ENCODE measurements around the gene FGD5. TPM values are rescaled to one million over a fixed set of nuclear protein-coding genes. Genes with fewer than 3 reads are reported as not detected.
"Not testable (repeated sequence)": the region's sequence is repeated elsewhere in the genome, so short reads cannot be mapped to it uniquely, and the experiment has no call there.

The FGD5 gene
- total and polyA plus RNA-seq, 4 donors = 12.0 to 21.9 (median 13.2) TPM

GRCh38 chr3:14804835-14805780 lies 13.7 kb upstream of the FGD5 start:
- no peak for DNase-seq (ENCODE audit: low read depth in 4 of 6, low spot score in 6 of 6)

GRCh38 chr3:14805961-14806537 lies 12.7 kb upstream of the FGD5 start:
- DNase-seq (ENCODE audit: low read depth in 4 of 6, low spot score in 6 of 6) = no peak
- H3K9me3 ChIP-seq (ENCODE audit: control insufficient read depth, insufficient read depth, low read length) = no peaks in the 10 kb centered on the region
- WGBS (ENCODE audit: insufficient coverage) = 58% methylated on average over 3 of the region's 4 CpGs
- H3K27ac ChIP-seq (ENCODE audit: low read depth, low read length) = no peak overlapping the region
- H3K4me3 ChIP-seq (ENCODE audit: low read depth, low read length) = no peak overlapping the region
- H3K36me3 ChIP-seq (ENCODE audit: control insufficient read depth, insufficient read depth, low read length) = no peaks in the 10 kb centered on the region
- peaks cover 28% of the 10 kb centered on the region for H3K4me1 ChIP-seq (ENCODE audit: control insufficient read depth, insufficient read depth, low read length)
- peaks cover 19% of the 10 kb centered on the region for H3K27me3 ChIP-seq (ENCODE audit: control insufficient read depth, insufficient read depth, low read length)

More at GRCh38 chr3:14804835-14805780, 13.7 kb upstream of the FGD5 start:
- no peak overlapping the region for H3K27ac ChIP-seq (ENCODE audit: low read depth, low read length)
- no peaks in the 10 kb centered on the region for H3K9me3 ChIP-seq (ENCODE audit: control insufficient read depth, insufficient read depth, low read length)
- H3K36me3 ChIP-seq (ENCODE audit: control insufficient read depth, insufficient read depth, low read length) = no peaks in the 10 kb centered on the region
- peaks cover 22% of the 10 kb centered on the region for H3K4me1 ChIP-seq (ENCODE audit: control insufficient read depth, insufficient read depth, low read length)
- no peak overlapping the region for H3K4me3 ChIP-seq (ENCODE audit: low read depth, low read length)
- peaks cover 14% of the 10 kb centered on the region for H3K27me3 ChIP-seq (ENCODE audit: control insufficient read depth, insufficient read depth, low read length)
- WGBS (ENCODE audit: insufficient coverage) = 75% methylated on average over 5 of the region's 7 CpGs

- Histone ChIP-seq H3K9me3 (ENCODE audit: control insufficient read depth, insufficient read depth, low read length) (no peaks in the 10 kb centered on the region), H3K4me1 (ENCODE audit: control insufficient read depth, insufficient read depth, low read length) (peaks cover 32% of the 10 kb centered on the region), H3K4me3 (ENCODE audit: low read depth, low read length) (no peak overlapping the region), H3K27me3 (ENCODE audit: control insufficient read depth, insufficient read depth, low read length) (peaks cover 25% of the 10 kb centered on the region), H3K36me3 (ENCODE audit: control insufficient read depth, insufficient read depth, low read length) (no peaks in the 10 kb centered on the region), H3K27ac (ENCODE audit: low read depth, low read length) (no peak overlapping the region)
- DNase-seq (ENCODE audit: low read depth in 4 of 6, low spot score in 6 of 6) = no peak
- 72% methylated on average over 8 of the region's 8 CpGs for WGBS (ENCODE audit: insufficient coverage)
These were observed 12.0 kb upstream of the FGD5 start for GRCh38 chr3:14806641-14807263.

- H3K27ac ChIP-seq (ENCODE audit: low read depth, low read length) = no peak overlapping the region
- no peak for DNase-seq (ENCODE audit: low read depth in 4 of 6, low spot score in 6 of 6)
- H3K4me1 ChIP-seq (ENCODE audit: control insufficient read depth, insufficient read depth, low read length) = peaks cover 28% of the 10 kb centered on the region
- no peak overlapping the region for H3K4me3 ChIP-seq (ENCODE audit: low read depth, low read length)
- no peaks in the 10 kb centered on the region for H3K36me3 ChIP-seq (ENCODE audit: control insufficient read depth, insufficient read depth, low read length)
- no peaks in the 10 kb centered on the region for H3K9me3 ChIP-seq (ENCODE audit: control insufficient read depth, insufficient read depth, low read length)
- H3K27me3 ChIP-seq (ENCODE audit: control insufficient read depth, insufficient read depth, low read length) = peaks cover 32% of the 10 kb centered on the region
These were observed 10.7 kb upstream of the FGD5 start for GRCh38 chr3:14808025-14808424.

DNA sequence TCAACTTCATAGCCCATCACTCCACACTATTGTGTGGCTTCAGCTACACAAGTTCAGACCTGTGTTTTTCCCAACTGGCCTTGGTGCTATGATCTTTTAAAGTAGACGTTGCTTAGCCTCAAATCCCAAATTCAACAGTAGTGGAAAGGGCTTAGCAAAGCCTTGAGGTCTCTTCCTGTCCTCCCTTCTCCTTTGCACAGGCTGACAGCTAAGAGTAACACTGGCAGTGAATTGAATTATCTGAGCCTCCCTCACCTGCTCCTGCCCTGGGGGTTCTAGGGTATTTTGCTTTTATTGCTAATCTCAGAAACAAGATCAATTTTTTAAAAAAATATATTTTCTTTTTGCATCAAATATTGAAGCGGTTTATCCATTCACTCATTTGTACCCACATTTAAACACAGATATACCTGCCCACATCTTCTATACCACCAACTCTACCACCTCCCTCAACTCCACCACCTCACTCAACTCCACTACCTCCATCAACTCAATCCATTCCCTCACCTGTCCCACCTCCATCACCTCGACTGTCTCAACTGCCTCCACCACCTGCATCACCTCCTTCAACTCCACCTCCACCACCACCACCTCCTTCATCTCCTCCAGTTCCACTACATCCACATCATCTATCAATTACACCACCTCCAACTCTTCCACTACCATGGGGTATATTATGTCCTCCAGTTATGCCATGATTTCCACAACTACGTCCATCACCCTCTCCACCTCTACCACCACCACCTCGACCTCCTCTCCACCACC lies 10.1 kb upstream of the FGD5 start:
- peaks cover 27% of the 10 kb centered on the region for H3K4me1 ChIP-seq (ENCODE audit: control insufficient read depth, insufficient read depth, low read length)
- no peak overlapping the region for H3K27ac ChIP-seq (ENCODE audit: low read depth, low read length)
- whole genome bisulfite sequencing (ENCODE audit: insufficient coverage) = 92% methylated on average over 4 of the region's 5 CpGs
- peaks cover 32% of the 10 kb centered on the region for H3K27me3 ChIP-seq (ENCODE audit: control insufficient read depth, insufficient read depth, low read length)
- H3K4me3 ChIP-seq (ENCODE audit: low read depth, low read length) = no peak overlapping the region
- no peaks in the 10 kb centered on the region for H3K9me3 ChIP-seq (ENCODE audit: control insufficient read depth, insufficient read depth, low read length)
- no peak for DNase-seq (ENCODE audit: low read depth in 4 of 6, low spot score in 6 of 6)
- no peaks in the 10 kb centered on the region for H3K36me3 ChIP-seq (ENCODE audit: control insufficient read depth, insufficient read depth, low read length)

- H3K4me3 ChIP-seq (ENCODE audit: low read depth, low read length); H3K36me3 ChIP-seq (ENCODE audit: control insufficient read depth, insufficient read depth, low read length); H3K27ac ChIP-seq (ENCODE audit: low read depth, low read length); H3K9me3 ChIP-seq (ENCODE audit: control insufficient read depth, insufficient read depth, low read length); DNase-seq (ENCODE audit: low read depth in 4 of 6, low spot score in 6 of 6): not testable (repeated sequence)
- 80% methylated on average over 1 of the region's 9 CpGs for WGBS (ENCODE audit: insufficient coverage)
- peaks cover 21% of the 10 kb centered on the region for H3K4me1 ChIP-seq (ENCODE audit: control insufficient read depth, insufficient read depth, low read length)
- H3K27me3 ChIP-seq (ENCODE audit: control insufficient read depth, insufficient read depth, low read length) = peaks cover 34% of the 10 kb centered on the region
These were observed 9.2 kb upstream of the FGD5 start for GRCh38 chr3:14809611-14810010.

- 3% methylated on average over 54 of the region's 85 CpGs for WGBS (ENCODE audit: insufficient coverage)
- peak overlapping the region; percentile 40 for H3K27ac ChIP-seq (ENCODE audit: low read depth, low read length)
- H3K9me3 ChIP-seq (ENCODE audit: control insufficient read depth, insufficient read depth, low read length) = no peaks in the 10 kb centered on the region
- peaks cover 34% of the 10 kb centered on the region for H3K27me3 ChIP-seq (ENCODE audit: control insufficient read depth, insufficient read depth, low read length)
- H3K4me1 ChIP-seq (ENCODE audit: control insufficient read depth, insufficient read depth, low read length) = peaks cover 21% of the 10 kb centered on the region
- DNase-seq (ENCODE audit: low read depth in 4 of 6, low spot score in 6 of 6) = peak in 2 of 6 donors; percentile 49 to 63
- no peaks in the 10 kb centered on the region for H3K36me3 ChIP-seq (ENCODE audit: control insufficient read depth, insufficient read depth, low read length)
- H3K4me3 ChIP-seq (ENCODE audit: low read depth, low read length) = peak overlapping the region; percentile 38
These were observed 8.5 kb upstream of the FGD5 start for GRCh38 chr3:14810070-14810791.

- under 1% methylated on average over 75 of the region's 78 CpGs for WGBS (ENCODE audit: insufficient coverage)
- DNase-seq (ENCODE audit: low read depth in 4 of 6, low spot score in 6 of 6) = peak in 2 of 6 donors; percentile 9 to 24
- H3K36me3 ChIP-seq (ENCODE audit: control insufficient read depth, insufficient read depth, low read length) = no peaks in the 10 kb centered on the region
- H3K4me3 ChIP-seq (ENCODE audit: low read depth, low read length) = peak overlapping the region; percentile 52
- H3K27ac ChIP-seq (ENCODE audit: low read depth, low read length) = peak overlapping the region; percentile 76
- H3K4me1 ChIP-seq (ENCODE audit: control insufficient read depth, insufficient read depth, low read length) = peaks cover 21% of the 10 kb centered on the region
- peaks cover 34% of the 10 kb centered on the region for H3K27me3 ChIP-seq (ENCODE audit: control insufficient read depth, insufficient read depth, low read length)
- H3K9me3 ChIP-seq (ENCODE audit: control insufficient read depth, insufficient read depth, low read length) = no peaks in the 10 kb centered on the region
These were observed 7.7 kb upstream of the FGD5 start for GRCh38 chr3:14810801-14811661.

Measured in spinal cord (tissue), 10 donors.